H1 (cell line): Measurements from ENCODE around the gene ATG7. TPM values are rescaled to one million over a fixed set of nuclear protein-coding genes. Genes with fewer than 3 reads are reported as not detected.

Experiments
- SIX5 ChIP-seq: IDR thresholded peaks from 2 replicates; pipeline ENCODE4 v1.6.1; 2011; ENCODE audit warnings: mild to moderate bottlenecking, low read depth, low read length
- polyA plus RNA-seq, 7 experiments: library from polyadenylated mRNA; depleted of rRNA in 3 of 7; stranded (reverse) in 5 of 7; unstranded in 2 of 7; fragments of >200 nt in 5 of 7; fragments of 200-250 nt in 2 of 7; gene quantifications; 1 replicate in 5 of 7; 2 replicates in 1 of 7; 4 replicates in 1 of 7; pipeline versions ENCODE4 v1.2.1 to v1.2.3, GENCODE V29; 2011 to 2013; ENCODE audit warnings: missing spikeins in 2 of 7, mixed read lengths in 2 of 7
- total RNA-seq: library from RNA; stranded (reverse); fragmentation: NEBNext Ultra II Directional; extraction: Animal tissue kit (Norgen Biotek cat#: 25700); gene quantifications from 2 replicates; pipeline ENCODE4 v1.2.1, GENCODE V29; 2021

ATG7 gene
- total and polyA plus RNA-seq, 2 of the 8 experiments (the other 6 are each of a cell fraction or from before 2014, with no cell fraction given) = 15.0 to 19.1 TPM

- no peak for TF ChIP-seq SIX5
- TF ChIP-seq, all 59 proteins: peak for 0
Measured at GRCh38 chr3:11591391-11592282, 319.4 kb downstream of the ATG7 start (continued).
